HEK293 (cell line): ENCODE results near the gene MRPL30.

Experiments used
- BCL6B ChIP-seq: fragments of 450-650 bp; formaldehyde crosslinking; IDR thresholded peaks from 2 replicates; pipeline ENCODE4 v1.5.1; 2017; ENCODE audit warnings: missing biosample characterization, missing genetic modification characterization
- GLI2 ChIP-seq: fragments of 450-650 bp; formaldehyde crosslinking; IDR thresholded peaks from 2 replicates; pipeline ENCODE4; 2017; ENCODE audit warnings: missing biosample characterization, missing genetic modification characterization, low read depth, borderline replicate concordance
- GLI4 ChIP-seq: fragments of 450-650 bp; formaldehyde crosslinking; IDR thresholded peaks from 2 replicates; pipeline ENCODE4 v1.5.1; 2016; ENCODE audit warnings: missing biosample characterization, missing genetic modification characterization
- KLF16 ChIP-seq: fragments of 450-650 bp; formaldehyde crosslinking; IDR thresholded peaks from 2 replicates; pipeline ENCODE4 v1.5.1; 2017; ENCODE audit warnings: missing biosample characterization, missing genetic modification characterization
- OSR2 ChIP-seq: fragments of 450-650 bp; formaldehyde crosslinking; IDR thresholded peaks from 2 replicates; pipeline ENCODE4 v1.5.1; 2016; ENCODE audit warnings: missing biosample characterization, missing genetic modification characterization
- PRDM4 ChIP-seq: fragments of 450-650 bp; formaldehyde crosslinking; IDR thresholded peaks from 2 replicates; pipeline ENCODE4 v1.5.1; 2017; ENCODE audit warnings: missing biosample characterization, missing genetic modification characterization
- SP7 ChIP-seq: fragments of 450-650 bp; formaldehyde crosslinking; IDR thresholded peaks from 2 replicates; pipeline ENCODE4 v1.5.1; 2016; ENCODE audit warnings: missing biosample characterization, missing genetic modification characterization
- TSHZ1 ChIP-seq: fragments of 450-650 bp; formaldehyde crosslinking; IDR thresholded peaks from 2 replicates; pipeline ENCODE4 v1.5.1; 2016; ENCODE audit warnings: missing biosample characterization, missing genetic modification characterization, borderline replicate concordance
- ZBTB20 ChIP-seq: fragments of 450-650 bp; formaldehyde crosslinking; IDR thresholded peaks from 2 replicates; pipeline ENCODE4 v1.5.1; 2016; ENCODE audit warnings: missing biosample characterization, missing genetic modification characterization
- ZBTB21 ChIP-seq: fragments of 450-650 bp; formaldehyde crosslinking; IDR thresholded peaks from 2 replicates; pipeline ENCODE4 v1.5.1; 2017; ENCODE audit warnings: missing biosample characterization, missing genetic modification characterization
- ZBTB26 ChIP-seq: fragments of 450-650 bp; formaldehyde crosslinking; optimal IDR thresholded peaks from 2 replicates; pipeline ENCODE3; 2016; ENCODE audit warnings: missing biosample characterization, mild to moderate bottlenecking, missing genetic modification characterization
- ZNF114 ChIP-seq: fragments of 450-650 bp; formaldehyde crosslinking; IDR thresholded peaks from 2 replicates; pipeline ENCODE4 v1.5.0; 2017; ENCODE audit warnings: missing biosample characterization, missing genetic modification characterization
- ZNF18 ChIP-seq: fragments of 450-650 bp; formaldehyde crosslinking; IDR thresholded peaks from 2 replicates; pipeline ENCODE4 v1.5.1; 2016; ENCODE audit warnings: missing biosample characterization, missing genetic modification characterization
- ZNF184 ChIP-seq: fragments of 450-650 bp; IDR thresholded peaks from 2 replicates; pipeline ENCODE4 v1.5.1; 2018; ENCODE audit warnings: missing biosample characterization, mild to moderate bottlenecking, missing genetic modification characterization
- ZNF280D ChIP-seq: fragments of 450-650 bp; formaldehyde crosslinking; IDR thresholded peaks from 2 replicates; pipeline ENCODE4 v1.5.1; 2016; ENCODE audit warnings: missing biosample characterization, missing genetic modification characterization
- ZNF302 ChIP-seq: fragments of 450-650 bp; formaldehyde crosslinking; IDR thresholded peaks from 2 replicates; pipeline ENCODE4 v1.5.1; 2016; ENCODE audit warnings: missing biosample characterization, missing genetic modification characterization, low read depth
- ZNF324 ChIP-seq: fragments of 450-650 bp; formaldehyde crosslinking; IDR thresholded peaks from 2 replicates; pipeline ENCODE4 v1.5.1; 2016; ENCODE audit warnings: missing biosample characterization, missing genetic modification characterization
- ZNF341 ChIP-seq: fragments of 450-650 bp; formaldehyde crosslinking; IDR thresholded peaks from 2 replicates; pipeline ENCODE4; 2016; ENCODE audit warnings: low read depth, missing biosample characterization, missing genetic modification characterization
- ZNF473 ChIP-seq: fragments of 450-650 bp; formaldehyde crosslinking; IDR thresholded peaks from 2 replicates; pipeline ENCODE4 v1.5.1; 2017; ENCODE audit warnings: missing biosample characterization, missing genetic modification characterization
- ZNF513 ChIP-seq: fragments of 450-650 bp; IDR thresholded peaks from 2 replicates; pipeline ENCODE4 v1.5.1; 2018; ENCODE audit warnings: missing biosample characterization, missing genetic modification characterization
- ZNF621 ChIP-seq: fragments of 450-650 bp; formaldehyde crosslinking; IDR thresholded peaks from 2 replicates; pipeline ENCODE4 v1.5.1; 2017; ENCODE audit warnings: missing biosample characterization, missing genetic modification characterization
- ZNF626 ChIP-seq: fragments of 450-650 bp; sonication (Bioruptor Pico); formaldehyde crosslinking; IDR thresholded peaks from 2 replicates; pipeline ENCODE4 v1.5.1; 2018; ENCODE audit warnings: missing biosample characterization, missing genetic modification characterization, inconsistent platforms
- ZNF747 ChIP-seq: fragments of 450-650 bp; formaldehyde crosslinking; IDR thresholded peaks from 2 replicates; pipeline ENCODE4 v1.5.1; 2016; ENCODE audit warnings: missing biosample characterization, missing genetic modification characterization

The MRPL30 gene

GRCh38 chr2:99154643-99155536, 26.1 kb upstream of the MRPL30 start, which contains the start of the genes LIPT1 and TSGA10 (continued):
- no peak for TF ChIP-seq ZNF341
- no peak for TF ChIP-seq ZNF324 (tag by site-specific recombination)
- no peak for TF ChIP-seq ZNF473 (tag by site-specific recombination)
- 0 out of 2 replicates have a peak, but pooled peaks have one; percentile 34 for TF ChIP-seq ZBTB20 (tag by site-specific recombination)
- TF ChIP-seq PRDM4 (tag by site-specific recombination): no peak
- TF ChIP-seq ZNF626 (tag by site-specific recombination): no peak
- TF ChIP-seq TSHZ1 (tag by site-specific recombination): no peak
- no peak for TF ChIP-seq BCL6B (tag by site-specific recombination)
- no peak for TF ChIP-seq ZNF184 (tag by site-specific recombination)
- peak; percentile 57; the same call in 1 of the 2 replicates for TF ChIP-seq GLI4 (tag by site-specific recombination)
- peak; percentile 53; the same call in 1 of the 2 replicates for TF ChIP-seq KLF16
- TF ChIP-seq ZNF513 (tag by site-specific recombination): no peak
- no peak for TF ChIP-seq ZNF302 (tag by site-specific recombination)
- no peak for TF ChIP-seq OSR2
- no peak for TF ChIP-seq ZNF18 (tag by site-specific recombination)
- peak; percentile 66; the same call in 1 of the 2 replicates for TF ChIP-seq SP7 (tag by site-specific recombination)
- TF ChIP-seq ZBTB26 (tag by site-specific recombination): peak; percentile 93
- TF ChIP-seq ZNF747 (tag by site-specific recombination): no peak
- TF ChIP-seq GLI2 (tag by site-specific recombination): no peak
- no peak for TF ChIP-seq ZNF114 (tag by site-specific recombination)
- TF ChIP-seq ZNF280D: no peak
- TF ChIP-seq ZBTB21 (tag by site-specific recombination): peak; percentile 91
- TF ChIP-seq ZNF621 (tag by site-specific recombination): no peak
